CD4-positive, alpha-beta T cell treated with Interleukin-10 for 1 hour (primary cell): Measurements from ENCODE around the gene EPB41L4B.
A peak's percentile ranks its signal among the peaks of the same experiment; 100 is the strongest.

Experiments used
- DNase-seq: peaks from one replicate; pipeline ENCODE4 v3.0.0-alpha.2; 2020

Gene EPB41L4B

DNA sequence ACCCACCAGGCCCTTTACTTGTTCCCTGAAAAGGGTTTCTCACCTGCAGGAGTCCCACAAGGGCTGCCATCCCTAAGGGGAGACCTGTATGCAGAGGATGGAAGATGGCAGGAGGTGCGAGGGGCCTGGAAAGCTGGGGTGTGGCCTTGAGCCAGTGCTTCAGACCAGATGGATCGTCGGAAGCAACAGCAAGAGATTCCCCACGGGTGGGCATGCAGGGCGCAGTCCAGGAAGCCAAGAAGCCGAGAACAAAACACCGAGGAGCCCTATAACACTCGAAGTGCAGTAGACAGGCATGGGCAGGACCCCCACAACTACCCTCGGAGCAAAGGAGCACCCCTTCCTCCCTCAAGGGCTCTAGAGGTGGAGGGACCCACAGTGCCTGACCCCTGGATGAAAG, 129.1 kb downstream of the EPB41L4B start:
- no peak for DNase-seq

DNA sequence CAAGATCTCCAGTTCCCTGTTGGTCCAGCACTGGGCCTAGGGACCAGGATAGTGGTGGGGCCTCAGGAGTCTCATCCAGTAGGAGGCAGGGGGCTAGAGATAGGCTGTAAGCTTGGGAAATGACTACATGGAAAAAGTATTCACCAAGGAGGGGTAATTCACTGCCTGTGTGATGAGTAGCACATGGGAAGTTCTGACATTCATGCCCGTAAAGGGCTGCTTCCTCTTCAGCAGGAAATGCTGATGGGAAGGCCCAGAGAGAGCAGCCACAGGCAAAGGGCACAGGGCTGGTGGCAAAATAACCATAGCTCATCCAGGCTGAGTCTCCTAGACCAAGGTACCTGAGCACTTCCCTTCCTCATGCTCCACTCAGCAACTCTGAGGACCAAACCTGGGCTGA, 130.7 kb downstream of the EPB41L4B start:
- no peak for DNase-seq

DNA sequence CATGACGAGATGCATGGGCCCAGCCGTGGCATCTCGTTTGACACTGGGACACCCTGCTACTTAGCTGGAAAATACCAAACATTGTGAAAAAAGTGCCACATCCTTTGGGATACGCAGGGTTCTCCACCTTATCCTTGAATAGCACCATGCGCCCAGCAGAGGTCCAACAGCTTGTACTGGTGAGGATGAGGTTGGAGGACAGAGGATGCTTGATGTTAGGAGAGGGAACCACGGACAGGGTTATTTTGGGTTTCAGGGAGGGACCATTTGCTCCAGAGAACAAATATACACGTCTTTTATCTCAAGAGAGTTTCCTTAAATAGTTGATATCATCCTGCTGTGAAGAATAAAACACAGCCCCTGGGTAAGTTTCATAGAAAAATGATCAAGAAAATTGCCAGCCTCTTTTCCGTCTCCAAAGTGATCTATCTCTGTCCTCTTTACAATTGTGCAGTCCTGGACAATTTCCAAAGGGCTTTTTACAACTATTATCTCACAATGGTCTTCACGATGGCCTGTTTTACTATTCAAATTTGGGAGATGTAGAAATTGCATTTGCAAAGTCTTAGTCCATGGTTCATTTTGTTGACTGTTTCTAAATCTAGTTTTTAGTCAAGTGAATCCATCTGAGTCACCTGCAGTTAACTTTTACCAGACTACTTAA, 133.9 kb downstream of the EPB41L4B start:
- DNase-seq: no peak

DNA sequence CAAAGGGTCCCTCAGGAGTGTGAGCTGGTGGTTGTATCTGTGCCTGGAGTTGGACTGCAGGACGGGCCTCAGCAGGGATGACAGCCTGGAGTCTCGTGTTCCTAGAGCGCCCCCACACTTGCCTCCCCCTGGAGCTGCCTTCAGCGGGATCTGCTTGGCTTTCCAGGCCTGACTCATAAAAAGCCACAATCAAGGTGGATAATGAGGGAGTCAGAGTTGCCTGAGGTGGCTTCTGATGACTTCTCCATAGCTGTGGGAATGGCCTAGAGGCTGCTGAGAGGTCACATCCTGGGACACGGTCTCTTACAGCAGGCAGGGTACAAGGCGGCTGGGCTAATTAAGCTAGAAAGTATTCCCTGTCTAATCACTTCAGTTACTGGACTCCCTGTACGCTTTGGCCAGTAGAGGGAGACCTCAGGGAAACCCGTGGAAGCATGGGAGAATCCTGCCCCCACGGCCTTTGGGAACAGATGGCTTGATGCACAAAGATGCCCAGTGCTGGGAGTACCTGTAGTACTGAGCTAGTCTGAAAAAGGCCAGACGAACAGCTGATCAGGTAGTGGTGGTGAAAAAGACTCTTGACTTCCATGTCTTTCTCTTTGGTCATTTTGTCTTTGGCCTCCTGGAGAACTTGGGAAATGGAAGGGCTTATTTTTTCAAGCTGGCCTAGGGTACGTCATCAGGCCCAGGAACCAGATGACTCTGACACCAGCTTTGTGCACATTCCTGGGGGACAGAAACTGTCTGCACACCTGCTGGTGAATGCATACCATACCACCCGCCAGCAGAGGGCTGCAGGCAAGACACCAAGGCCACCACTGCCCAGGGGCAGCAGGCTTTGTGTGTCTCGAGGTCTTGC, 137.7 kb downstream of the EPB41L4B start:
- DNase-seq: no peak

DNA sequence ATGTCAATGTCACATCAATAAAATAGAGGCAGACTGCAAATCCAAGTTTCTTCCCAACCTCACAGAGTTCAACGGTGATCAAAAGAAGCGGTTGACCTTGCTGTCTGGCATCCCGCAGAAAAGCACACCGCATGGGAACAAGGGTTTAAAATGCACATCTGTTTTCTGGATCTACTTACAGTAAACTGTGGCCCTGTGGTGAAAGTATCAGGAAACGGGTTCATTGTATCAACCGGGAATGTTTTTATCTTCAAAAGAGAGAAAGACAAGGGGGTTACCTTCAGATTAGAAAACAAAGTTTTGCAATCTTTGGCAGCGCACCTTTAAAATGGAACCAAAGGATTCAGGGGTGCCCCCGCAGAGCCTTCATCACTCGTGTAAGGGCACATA, 138.3 kb downstream of the EPB41L4B start:
- no peak for DNase-seq

DNA sequence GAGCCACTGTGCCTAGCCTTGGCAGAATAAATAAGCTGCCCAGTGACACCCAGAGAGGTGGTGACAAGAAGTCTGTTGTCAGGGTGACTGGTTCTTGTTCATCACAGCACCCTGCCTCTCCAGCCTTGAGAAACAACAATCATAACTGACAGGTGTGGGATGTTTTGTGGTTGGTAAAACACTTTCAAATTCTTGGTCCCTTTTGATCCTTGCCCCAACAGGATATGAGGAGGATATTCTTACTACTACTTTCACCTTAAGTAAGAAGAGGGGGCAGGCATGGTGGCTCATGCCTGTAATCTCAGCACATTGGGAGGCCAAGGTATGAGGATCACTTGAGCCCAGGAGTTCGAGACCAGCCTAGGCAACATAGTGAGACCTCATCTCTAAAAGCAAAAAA, 139.6 kb downstream of the EPB41L4B start:
- DNase-seq: peak; percentile 21

DNA sequence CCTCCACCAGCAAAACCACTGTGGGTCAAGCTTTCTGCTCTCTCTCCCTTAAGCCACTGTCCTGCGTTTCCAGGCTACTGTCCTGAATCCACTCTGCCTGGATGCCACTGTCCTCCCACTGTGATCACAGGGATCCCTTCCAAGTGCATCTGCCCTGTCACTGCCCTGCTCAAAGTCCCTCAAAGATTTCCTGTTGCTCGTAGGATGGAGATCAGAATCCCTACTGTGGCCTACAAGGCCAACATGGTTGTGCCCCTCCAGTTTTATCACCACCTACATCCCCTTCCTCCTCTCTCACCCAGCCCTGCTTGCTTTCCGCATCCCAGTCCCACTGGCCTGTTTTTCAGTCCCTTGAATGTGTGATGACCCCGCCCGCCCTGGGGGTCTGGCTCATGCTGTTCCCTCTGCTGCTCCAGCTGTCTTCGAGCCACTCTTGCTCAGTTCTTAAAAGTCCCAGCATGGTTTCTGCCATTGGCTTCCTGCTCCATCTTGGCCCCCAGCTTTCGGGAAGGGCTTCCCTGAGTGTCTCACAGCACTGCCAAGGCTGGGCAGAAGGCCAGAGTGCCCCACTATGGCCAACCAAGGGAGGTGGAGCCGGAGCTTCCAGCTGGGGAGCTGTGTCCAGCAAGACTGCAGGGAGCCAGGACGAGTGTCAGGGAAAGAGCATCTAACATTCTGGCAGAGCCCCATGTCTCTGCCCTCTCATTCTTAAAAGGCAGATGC, 140.9 kb downstream of the EPB41L4B start:
- DNase-seq: no peak

DNA sequence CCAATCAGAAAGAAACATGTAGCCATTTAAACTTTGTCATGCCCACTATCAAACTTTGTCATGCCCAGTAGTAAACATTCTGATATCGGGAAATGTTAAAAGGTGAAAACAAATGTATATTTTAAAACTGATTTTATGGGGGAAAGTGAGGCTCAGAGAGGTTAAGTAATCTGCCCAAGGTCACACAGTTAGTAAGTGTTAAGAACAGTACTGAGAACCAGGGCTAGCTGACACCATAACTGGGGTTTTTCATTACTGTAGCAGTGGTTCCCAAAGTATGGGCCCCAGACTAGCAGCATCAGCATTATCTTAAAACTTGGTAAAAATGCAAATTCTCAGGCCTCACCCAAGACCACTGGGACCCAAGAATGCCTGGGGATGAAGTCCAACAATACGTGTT, 143.9 kb downstream of the EPB41L4B start:
- no peak for DNase-seq

DNA sequence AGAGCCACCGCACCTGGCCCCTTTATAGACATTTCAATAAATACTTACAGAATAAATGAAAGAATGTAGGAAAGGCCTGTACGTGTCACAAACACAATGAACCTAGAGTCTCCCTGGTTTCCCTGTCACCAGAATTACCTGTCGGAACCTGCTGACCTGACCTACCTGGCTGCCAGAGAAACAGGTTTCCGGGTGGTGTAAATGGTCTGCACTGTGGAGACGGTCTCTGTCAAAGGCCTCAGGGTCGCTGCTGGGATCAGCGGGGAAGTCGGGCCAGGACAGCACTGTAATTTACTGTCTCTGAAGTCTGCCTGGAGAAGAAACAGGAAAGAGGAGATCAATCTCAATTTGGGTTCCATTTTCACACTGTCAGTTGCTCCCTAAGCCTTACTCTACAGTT, 144.5 kb downstream of the EPB41L4B start:
- no peak for DNase-seq

DNA sequence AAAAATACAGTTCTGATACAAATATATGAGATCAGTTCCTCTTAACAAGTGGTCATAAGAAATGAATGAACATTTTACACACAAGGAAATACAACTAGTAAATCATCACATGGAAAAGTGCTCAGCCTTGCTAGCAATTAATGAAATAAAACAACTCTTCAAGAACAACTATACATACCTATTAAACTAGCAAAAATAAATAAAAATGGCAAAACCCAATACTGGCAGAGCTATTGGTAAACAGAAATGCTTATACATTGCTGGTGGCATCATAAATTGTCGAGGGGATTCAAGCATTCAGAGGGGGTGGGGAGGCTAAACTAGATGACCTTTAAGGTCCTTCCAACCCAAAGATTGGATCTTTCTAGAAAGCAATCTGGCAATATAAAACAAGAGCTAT, 147.9 kb downstream of the EPB41L4B start:
- DNase-seq: no peak

DNA sequence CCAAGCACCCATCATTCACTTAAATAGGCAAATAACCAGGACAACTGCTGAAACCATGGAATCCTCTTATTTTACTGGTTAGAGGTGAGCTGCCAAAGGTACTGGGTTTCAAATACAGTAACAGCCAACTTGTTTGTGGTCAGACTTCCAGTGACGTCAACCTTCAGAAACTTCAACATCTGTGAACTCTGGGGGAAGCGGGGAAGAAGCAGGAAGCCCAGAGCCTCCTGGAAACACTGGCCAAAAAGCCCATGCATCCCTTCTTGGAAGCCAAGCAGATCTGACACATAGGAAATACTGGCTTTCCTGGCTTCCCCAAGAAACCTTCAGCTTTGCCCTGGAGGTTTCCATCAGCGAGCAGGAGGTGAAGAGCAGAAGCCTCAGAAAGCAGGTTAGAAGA, 148.9 kb downstream of the EPB41L4B start:
- DNase-seq: no peak

DNA sequence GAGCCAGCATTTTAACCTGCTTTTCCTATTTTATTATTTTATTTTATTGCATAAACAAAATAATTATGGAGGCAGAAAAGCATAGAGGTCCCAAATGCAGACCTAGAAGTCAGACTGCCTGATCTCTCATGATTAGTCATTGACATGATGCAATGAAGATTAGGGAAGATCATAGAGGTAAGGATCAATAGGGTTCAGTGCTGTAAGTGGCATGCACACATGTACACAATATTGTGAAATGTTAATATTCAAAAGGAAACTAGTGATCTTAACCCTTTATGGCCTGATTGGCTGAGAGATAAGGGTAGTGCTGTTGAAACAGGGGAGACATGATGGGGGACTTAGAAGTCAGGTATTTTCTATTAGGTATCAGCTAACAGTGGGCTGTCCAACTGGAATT, 152.7 kb downstream of the EPB41L4B start:
- DNase-seq: no peak

DNA sequence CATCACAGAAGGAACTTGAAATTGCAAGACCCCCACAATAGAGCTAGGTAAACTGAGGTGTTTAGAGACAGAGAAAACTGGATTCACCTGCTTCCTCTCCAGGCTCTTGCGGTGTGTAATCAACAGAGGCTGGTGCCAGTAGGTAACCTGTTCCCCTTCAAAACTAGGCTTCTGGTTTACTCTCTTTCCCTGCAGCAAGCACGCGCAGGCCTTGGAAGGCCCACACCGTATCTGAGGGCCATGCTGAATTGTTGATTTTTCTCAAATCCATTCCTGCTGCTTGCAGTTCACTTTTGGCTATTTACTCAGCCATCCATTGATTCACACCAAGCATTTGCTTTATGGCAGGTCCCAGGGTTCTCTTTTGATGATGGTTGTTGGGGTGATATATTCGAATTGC, 153.1 kb downstream of the EPB41L4B start:
- no peak for DNase-seq

DNA sequence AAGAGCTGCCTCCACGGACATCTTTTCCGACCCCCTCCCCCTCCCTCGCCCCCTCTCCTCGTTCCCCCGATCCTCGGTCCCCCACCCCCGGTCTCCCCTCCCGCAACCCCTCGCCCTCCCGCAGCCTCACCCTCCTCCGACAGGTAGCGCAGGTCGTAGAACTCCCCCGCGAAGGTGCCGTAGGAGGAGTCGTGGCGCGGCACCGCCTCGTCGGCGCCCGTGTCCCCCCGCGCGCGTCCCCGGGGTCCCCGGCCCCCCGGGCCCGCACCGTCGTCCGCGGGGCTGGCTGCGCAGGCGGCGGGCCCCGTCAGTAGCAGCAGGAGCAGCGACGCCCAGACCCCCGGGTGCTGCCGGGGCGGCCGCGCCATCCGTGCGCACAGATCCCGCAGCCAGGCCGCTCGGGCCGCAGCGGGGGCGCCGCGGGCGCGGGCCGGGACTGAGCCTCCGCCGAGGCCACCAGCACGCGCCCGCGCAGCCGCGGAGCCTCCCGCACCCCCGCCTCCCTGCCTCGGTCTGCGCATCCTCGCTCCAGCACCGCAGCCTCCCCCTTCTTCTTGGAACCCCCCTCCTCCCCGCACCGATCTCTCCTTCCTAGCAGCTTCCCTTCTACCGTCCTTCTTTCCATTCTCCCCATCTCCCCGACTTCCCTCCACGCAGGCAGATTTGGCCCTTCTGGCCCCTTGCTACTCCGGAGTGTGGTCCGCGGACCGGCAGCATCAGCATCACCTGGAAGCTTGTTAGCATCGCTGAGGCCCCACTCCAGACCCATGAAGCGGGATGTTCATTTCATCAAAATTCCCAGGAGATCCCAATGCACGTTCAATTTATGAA, 153.9 kb downstream of the EPB41L4B start, which contains the start of gene FRRS1L:
TSS of gene FRRS1L (minus strand) at position 479 of the 831 bp plus-strand sequence. CDS start at position 368, 111 bp downstream.
- DNase-seq: no peak

DNA sequence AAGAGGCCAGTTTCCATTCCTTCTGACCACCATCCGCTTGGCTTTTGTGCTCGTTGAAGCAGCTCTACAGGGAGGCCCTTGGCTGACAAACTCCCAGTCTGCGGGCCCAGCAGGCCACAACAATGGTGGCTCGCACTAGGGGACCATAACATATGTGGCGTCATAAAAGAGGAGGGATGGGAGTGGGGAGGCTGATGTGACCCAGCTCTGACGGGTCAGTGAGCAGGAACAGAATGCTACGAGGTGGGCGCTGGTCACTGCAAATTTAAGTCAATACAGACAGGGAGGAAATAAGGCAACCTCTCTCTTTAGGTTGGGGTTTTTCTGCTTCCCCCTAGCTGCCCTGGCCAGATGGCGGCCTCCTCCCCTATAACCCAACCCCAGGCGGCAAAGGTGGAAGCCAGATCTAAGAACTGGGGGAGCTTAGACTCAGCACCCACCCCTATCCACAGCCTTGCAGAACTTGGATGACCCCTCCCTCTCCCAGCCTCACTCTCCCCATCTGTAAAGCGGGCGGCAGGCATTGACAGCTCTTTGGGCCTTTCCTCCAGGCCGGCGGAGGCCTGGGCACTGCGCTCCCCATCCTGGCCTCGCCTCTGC, 154.6 kb downstream of the EPB41L4B start:
- no peak for DNase-seq

DNA sequence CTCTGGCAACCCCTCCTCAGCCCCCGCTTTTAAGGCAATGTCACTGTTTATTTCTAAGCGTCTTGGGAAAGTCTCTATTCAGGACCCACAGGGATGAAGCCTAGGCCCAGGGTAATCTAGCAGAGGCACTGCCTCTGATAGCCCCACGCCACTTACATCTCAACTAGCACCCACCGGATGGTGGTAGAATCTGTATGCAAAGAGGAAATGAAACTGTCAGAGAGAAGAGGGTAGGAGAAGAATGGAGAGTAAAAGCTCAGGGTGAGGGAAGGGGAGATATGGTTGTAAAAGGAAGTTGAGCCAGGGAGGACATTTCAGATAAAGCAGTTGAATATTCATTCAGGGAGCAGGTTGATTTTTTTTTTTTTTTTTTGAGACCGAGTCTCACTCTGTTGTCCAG, 156.8 kb downstream of the EPB41L4B start:
- no peak for DNase-seq

DNA sequence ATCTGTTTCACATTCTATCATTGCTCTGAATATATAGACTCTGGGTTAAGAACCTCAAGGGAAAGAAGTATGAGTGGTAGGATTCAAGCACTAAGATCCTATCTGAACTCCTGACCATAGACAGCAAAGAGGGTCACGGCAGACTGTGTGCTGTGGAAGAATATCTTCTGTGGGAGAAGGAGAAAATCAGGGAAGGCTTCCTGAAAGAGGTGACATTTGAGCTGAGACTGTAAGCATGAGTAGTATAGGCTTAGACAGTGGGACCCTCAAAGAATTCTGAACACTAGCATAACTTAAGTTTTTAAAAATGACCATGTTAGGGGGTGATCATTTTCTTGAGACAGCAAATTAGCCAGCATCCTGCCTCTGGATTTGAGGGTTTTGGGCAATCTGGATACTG, 157.7 kb downstream of the EPB41L4B start:
- no peak for DNase-seq

DNA sequence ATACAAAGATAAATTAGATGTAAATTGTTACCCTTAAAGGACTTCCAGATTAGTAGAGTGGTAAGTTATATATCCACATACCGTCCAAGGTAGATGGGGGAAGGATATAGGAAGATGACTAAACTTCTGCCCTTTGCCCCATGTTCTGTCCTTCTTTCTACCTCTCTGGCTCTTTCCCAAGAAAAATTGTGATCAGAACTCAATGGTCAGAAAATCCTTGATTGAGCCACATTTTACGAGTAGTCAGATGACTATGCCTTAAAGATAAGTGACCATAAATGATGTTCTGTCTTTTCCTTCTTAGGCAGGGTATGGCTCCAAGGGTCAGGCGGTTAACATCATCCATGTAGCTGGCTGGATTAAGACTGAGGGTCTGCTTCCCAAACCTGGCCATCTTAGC, 158.2 kb downstream of the EPB41L4B start:
- no peak for DNase-seq

DNA sequence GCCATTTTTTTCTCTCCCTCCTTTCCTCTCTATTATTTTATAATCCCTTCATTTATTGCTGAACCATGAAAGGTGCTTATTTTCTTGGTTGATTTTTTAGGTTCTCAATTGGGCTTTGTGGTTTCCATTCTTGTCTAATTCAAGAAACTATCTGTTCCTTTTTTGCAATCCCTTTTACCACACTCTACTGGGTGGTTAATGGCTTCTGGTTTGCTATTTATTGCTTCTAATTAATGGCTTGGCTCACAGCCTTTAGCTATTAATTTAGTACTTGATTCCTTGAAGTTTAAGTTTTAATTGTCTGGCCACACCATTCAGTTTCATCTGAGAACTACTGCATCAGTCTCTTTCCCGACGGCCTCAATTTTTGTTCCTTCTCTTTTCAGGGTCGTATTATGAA, 159.4 kb downstream of the EPB41L4B start:
- DNase-seq: no peak

DNA sequence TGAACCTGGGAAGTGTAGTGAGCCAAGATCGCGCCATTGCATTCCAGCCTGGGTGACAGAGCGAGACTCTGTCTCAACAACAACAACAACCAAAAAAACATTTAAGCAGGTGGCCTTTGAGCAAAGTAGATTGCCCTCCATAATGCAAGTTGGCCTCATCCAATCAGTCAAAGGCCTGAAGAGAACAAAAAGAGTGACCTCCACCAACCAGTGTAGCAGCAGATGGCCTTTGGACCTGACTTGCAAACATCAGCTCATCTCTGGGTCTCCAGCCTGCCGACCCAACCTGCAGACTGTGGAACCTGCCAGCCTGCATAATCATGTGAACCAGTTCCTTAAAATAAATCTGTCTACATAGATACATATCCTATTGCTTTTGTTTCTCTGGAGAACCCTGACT, 161.3 kb downstream of the EPB41L4B start:
- no peak for DNase-seq

DNA sequence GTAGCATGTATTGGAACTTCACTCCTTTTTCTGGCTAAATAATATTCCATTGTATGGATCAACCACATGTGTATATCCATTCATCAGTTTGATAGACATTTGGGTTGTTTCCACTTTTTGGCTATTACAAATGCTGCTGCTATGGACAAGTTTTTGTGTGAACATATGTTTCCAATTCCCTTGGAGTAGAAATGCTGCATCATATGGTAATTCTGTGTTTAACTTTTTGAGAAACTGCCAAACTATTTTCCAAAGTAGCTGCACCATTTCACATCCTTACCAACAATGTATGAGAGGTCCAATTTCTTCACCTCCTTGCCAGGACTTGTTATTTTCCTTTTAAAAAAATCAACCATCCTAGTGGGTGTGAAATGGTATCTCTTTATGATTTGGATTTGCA, 162.2 kb downstream of the EPB41L4B start:
- no peak for DNase-seq

DNA sequence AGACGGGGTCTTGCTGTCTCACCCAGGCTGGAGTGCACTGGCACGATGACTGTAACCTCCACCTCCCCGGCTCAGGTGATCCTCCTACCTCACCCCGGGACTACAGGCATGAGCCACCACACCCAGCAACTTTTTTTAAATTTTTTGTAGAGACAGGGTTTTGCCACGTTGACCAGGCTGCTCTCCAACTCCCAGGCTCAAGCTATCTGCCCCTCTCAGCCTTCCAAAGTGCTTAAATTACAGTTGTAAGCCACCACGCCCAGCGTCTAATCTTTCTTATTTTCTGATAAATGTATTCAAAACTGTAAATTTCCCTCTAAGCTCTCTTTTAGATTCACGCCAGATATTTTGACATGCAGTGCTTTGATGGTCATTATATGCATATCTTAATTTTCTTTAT, 164.2 kb downstream of the EPB41L4B start:
- no peak for DNase-seq
